ENCODE results near the gene RPS6KA2. TPM values are rescaled to one million over a fixed set of nuclear protein-coding genes. Genes with fewer than 3 reads are reported as not detected.

RPS6KA2 gene
- total RNA-seq, 1 experiment from 2014 or later, result 12.3 TPM

GRCh38 chr6:166492092-166492741, 134.8 kb downstream of the RPS6KA2 start:
- Histone ChIP-seq H3K27ac (ENCODE audit: insufficient read length, low read depth, low read length) (no peak overlapping the region), H2BK5ac (ENCODE audit: insufficient read length, low read length) (no peak overlapping the region), H3K9ac (ENCODE audit: extremely low read depth, insufficient read length, low read length) (no peak overlapping the region), H3K27me3 (ENCODE audit: insufficient read depth, low read length) (no peaks in the 10 kb centered on the region), H3K9me3 (ENCODE audit: control insufficient read depth, low read depth, low read length) (no peaks in the 10 kb centered on the region), H2BK12ac (ENCODE audit: insufficient read length, low read depth, low read length) (no peak overlapping the region), H3K23me2 (ENCODE audit: insufficient read length, low read depth, low read length, poor library complexity, severe bottlenecking) (no peaks in the 10 kb centered on the region), H2AK5ac (ENCODE audit: insufficient read length, low read length) (no peak overlapping the region), H2BK120ac (ENCODE audit: low read depth, low read length, poor library complexity, severe bottlenecking) (no peak overlapping the region), H2BK15ac (ENCODE audit: low read depth, low read length) (no peak overlapping the region), H4K20me1 (ENCODE audit: control insufficient read depth, insufficient read depth, insufficient read length) (no peaks in the 10 kb centered on the region), H4K5ac (ENCODE audit: insufficient read length, low read depth, low read length) (no peak overlapping the region), H3T11ph (ENCODE audit: low read length) (no peak overlapping the region), H3K79me1 (ENCODE audit: insufficient read depth, low read depth, low read length, poor library complexity, severe bottlenecking) (no peaks in the 10 kb centered on the region), H3K4me1 (ENCODE audit: insufficient read depth, low read length) (peaks cover 8% of the 10 kb centered on the region), H2BK20ac (ENCODE audit: low read depth, low read length, poor library complexity, severe bottlenecking) (no peak overlapping the region), H2AFZ (ENCODE audit: low read length) (no peak overlapping the region), H4K8ac (replicated peaks; ENCODE audit: insufficient read length, low read depth, low read length) (no peak overlapping the region), H3K56ac (ENCODE audit: insufficient read length, low read depth, low read length) (no peak overlapping the region), H3K14ac (ENCODE audit: insufficient read depth, low read length) (no peak overlapping the region), H3K23ac (ENCODE audit: insufficient read length, low read depth, low read length) (no peak overlapping the region), H4K91ac (ENCODE audit: insufficient read length, low read depth, low read length) (no peak overlapping the region), H3K4ac (ENCODE audit: low read depth, low read length) (no peak overlapping the region), H3K79me2 (ENCODE audit: insufficient read depth, low read length) (no peaks in the 10 kb centered on the region), H3K4me2 (ENCODE audit: insufficient read depth, insufficient read length, low read length) (no peak overlapping the region), H3K18ac (ENCODE audit: insufficient read length, low read depth, low read length) (no peak overlapping the region)
- H3K27ac Mint-ChIP-seq, result no peak overlapping the region
- peaks cover 14 to 24% (median 15%) of the 10 kb centered on the region in 3 experiments; a peak in 6 of 7 replicates for H3K36me3 Mint-ChIP-seq (ENCODE audit: insufficient read depth in 1 of 3, low read depth in 3 of 3)
- DNase-seq, result no peak
- H3K4me3 Mint-ChIP-seq, result no peak overlapping the region
- no peak for TF ChIP-seq CTCF (conservative IDR thresholded peaks at IDR 0.05)
- peaks cover 21 to 22% of the 10 kb centered on the region in 2 experiments for H3K4me1 Mint-ChIP-seq
- WGBS (ENCODE audit: extremely low coverage, insufficient read length, low lambda C conversion rate), result no CpG with 5 or more reads among the region's 5 CpGs
- no peaks in the 10 kb centered on the region for H3K9me3 Mint-ChIP-seq
- H3K27me3 Mint-ChIP-seq (ENCODE audit: low read depth), result no peaks in the 10 kb centered on the region; the same call in 1 of the 2 replicates
